RPMI7951 (cell line): ENCODE measurements around the gene NSUN6. TPM values are rescaled to one million over a fixed set of nuclear protein-coding genes. Genes with fewer than 3 reads are reported as not detected.

Source experiments
- DNase-seq: peaks from one replicate; pipeline ENCODE4 v3.0.0-alpha.2; 2012; ENCODE audit warnings: low read depth
- total RNA-seq: library from RNA; depleted of rRNA; stranded (reverse); fragments of >200 nt; shearing (Covaris generic); gene quantifications from 2 replicates; pipeline ENCODE4 v1.2.3, GENCODE V29; 2014; rRNA removed

Gene NSUN6, protein sequence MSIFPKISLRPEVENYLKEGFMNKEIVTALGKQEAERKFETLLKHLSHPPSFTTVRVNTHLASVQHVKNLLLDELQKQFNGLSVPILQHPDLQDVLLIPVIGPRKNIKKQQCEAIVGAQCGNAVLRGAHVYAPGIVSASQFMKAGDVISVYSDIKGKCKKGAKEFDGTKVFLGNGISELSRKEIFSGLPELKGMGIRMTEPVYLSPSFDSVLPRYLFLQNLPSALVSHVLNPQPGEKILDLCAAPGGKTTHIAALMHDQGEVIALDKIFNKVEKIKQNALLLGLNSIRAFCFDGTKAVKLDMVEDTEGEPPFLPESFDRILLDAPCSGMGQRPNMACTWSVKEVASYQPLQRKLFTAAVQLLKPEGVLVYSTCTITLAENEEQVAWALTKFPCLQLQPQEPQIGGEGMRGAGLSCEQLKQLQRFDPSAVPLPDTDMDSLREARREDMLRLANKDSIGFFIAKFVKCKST
- 9.6 and 10.0 TPM in 2 replicates for total RNA-seq

- DNase-seq: peak; percentile 89
These were observed at the start of gene NSUN6 for GRCh38 chr10:18651324-18652007. TSS of gene NSUN6 (minus strand) at chr10:18651587. CDS start at chr10:18651203, 384 bp downstream.

DNA sequence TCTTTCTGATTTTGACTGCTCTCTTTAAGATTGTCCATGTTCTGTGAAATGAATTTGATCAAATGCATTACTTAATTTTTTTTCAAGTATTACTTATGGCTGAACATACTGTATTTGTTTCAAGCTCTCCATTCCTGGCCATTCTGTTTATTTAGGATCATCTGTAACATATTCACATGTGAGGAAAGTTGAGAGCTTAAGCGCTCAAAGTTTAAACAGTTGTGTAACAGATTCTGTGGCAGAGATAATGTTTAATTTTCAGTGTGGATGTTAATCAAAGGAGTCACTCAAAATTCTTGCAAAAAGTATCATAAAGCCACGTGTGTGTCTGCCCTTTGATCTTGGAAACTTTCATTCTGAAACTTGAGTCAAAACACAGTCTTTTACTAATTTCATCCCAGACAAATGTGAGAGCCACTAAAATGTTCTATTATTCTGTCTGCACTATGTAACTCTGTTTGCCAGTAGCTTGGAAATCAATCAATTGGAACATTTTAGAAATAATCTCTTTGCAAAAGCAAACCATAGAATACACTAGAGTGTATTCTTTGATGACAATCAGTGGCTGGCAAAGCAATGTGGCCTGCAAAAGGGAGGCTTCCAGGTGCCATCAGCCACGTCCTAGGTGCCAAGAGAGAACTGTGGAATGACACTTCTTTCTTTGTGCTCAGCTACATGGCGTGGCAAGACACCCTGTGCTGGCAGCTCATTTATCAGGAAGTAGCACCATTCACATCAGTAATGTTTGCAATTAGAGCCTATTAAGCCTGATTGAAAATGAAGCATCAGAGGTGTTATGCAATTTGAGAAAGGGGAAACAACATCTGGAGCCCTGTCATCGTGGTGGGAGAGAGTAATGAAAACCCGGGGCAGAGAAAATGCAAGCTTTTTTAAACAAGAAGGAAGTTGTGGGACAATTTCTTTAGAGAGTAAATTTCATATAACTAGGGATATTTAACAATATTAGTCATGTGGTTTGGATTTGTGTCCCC, 48.8 kb upstream of the NSUN6 start:
- DNase-seq: no peak

DNA sequence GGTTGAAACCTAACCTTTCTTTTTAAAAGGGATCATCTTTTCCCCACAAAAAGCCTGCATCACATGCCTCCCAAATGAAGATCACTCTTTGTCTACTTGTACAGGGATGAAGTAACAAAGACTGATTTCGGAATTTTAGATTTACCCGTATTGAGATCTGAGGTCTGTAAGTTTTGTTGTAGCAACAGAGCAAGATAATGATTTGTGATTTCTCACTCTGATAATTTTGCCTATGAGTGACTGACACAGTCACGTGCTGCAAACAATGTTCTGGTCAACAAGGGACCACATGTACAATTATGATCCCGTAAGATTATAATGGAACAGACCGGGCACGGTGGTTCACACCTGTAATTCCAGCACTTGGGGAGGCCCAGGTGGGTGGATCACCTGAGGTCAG, 39.2 kb upstream of the NSUN6 start:
- DNase-seq: no peak

GRCh38 chr10:18689498-18689897, 38.1 kb upstream of the NSUN6 start:
- DNase-seq: peak; percentile 28

- no peak for DNase-seq
These were observed 36.3 kb upstream of the NSUN6 start for GRCh38 chr10:18687706-18688105.

DNA sequence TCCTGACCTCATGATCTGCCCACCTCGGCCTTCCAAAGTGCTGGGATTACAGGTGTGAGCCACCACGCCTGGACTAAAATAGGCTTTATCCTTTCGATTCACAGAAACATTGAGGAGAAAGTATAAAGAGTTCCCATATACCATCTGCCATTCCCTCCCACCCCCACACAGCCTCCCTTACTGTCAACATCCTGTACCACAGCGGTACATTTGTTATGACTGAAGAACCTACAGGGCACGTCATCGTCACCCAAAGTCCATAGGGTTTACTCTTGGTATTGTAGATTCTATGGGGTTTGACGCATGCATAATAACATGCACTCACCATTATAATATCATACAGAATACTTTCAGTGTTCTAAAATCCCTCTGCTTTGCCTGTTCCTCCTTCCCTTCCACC, 35.8 kb upstream of the NSUN6 start:
- DNase-seq: no peak

DNA sequence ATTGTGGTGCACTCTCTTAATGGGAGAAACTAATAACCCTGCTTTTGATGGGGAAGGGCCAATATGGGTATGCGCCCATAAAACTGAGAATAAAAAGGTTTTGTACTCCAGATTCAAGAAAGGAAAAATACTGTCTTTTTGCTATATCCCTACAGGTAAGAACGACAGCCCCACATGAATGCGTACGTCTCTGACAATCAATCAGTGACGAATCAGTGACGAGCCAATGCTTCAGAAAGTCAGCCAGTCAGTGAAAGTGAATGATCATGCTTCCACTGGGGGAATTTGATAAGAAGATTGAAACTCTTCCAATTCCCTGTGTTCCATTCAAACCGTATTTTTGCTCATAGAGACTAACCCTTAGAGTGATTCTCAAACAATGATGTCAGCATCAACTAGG, 34.2 kb upstream of the NSUN6 start:
- DNase-seq: no peak

- no peak for DNase-seq
These were observed 33.6 kb upstream of the NSUN6 start for GRCh38 chr10:18684953-18685352.

DNA sequence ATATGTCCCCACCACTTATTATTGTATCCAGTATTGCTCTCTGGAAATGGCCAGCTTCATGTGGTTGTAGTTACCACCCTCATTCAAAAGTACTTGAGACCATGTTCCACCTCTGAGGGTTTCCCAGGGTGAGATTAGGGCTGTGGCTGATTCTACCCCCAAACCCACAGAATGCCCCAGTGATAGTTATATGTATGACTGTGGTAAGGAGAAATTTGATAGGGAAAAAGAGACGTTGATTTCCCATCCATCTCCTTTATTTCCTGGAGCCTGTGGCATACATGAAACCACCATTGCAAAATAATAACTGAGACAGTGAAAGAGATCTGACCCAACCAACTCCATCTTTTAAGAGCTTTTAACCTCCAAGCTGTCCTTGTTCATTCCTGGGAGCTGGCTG, 33.0 kb upstream of the NSUN6 start:
- no peak for DNase-seq

DNA sequence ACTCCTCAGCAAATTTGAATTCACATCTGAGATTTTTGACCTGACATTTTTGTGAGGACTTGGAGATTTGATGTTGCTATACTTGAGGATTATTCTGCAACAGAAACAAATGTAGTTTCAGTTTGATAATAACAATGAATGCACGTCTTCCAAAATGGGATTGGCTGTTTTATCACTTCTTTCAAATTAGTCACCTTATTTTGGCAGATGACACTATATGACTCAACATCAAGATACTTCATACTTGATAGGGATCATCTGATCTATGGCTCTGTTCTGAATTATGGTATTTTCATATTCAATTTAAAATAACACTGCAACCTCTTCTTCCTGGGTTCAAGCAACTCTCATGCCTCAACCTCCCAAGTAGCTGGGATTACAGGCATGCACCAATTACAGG, 32.0 kb upstream of the NSUN6 start:
- DNase-seq: peak; percentile 51

DNA sequence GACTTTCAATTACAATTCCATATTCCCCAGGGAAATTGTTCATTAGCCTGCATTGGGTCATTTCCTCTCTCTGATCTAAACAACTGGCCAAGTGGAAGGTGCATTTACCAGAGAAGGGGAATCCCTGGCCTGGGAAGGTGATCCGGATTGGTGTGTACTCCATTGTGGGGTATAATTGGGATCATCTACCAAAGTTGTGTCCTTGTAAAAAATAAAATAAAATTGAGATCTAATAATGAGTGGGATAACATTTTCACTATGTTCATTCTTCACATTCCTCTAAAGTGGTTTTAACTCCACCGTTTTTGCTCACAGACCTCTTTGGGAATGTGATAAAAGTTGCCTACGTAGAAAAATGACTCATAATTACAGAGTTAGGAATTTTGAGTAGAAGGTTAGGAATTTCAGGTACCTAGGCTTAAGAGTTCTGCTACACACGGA, 30.6 kb upstream of the NSUN6 start:
- peak; percentile 18 for DNase-seq

- no peak for DNase-seq
These were observed 30.0 kb upstream of the NSUN6 start for GRCh38 chr10:18681366-18681765.

- no peak for DNase-seq
These were observed 29.4 kb upstream of the NSUN6 start for GRCh38 chr10:18680754-18681153.

DNA sequence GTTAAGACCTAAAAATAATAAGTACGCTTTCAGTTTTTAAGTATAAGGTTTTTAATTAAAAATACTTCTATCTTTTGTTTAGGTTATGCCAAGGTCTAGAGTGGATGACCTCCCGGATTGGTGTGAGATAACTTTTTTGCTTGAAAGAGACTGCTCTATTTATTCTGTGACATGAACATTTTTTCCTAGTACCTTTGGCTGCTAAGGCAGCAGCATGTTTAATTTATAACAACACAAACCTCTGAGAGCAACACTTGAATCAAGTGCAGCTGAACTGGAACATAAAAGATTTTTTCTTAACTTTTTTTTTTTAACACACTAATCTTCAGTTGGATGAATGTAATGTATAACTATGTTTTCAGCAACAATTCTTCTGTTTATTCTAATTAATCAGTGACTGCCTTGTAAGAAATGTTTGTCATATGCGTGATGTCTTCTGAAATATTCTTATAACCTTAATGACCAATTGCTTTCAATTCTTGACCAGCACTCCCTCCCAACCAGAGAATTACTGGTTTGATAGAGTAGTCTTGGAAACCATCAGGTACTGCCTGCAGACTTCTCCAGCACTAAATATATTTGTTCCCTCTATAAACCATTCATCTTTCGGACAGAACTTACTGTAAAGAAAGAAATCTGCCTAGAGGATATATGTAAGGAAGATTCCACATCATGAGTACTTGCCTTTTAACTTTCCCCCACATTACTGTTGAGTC, 23.9 kb upstream of the NSUN6 start:
- no peak for DNase-seq

- DNase-seq: no peak
These were observed 16.6 kb upstream of the NSUN6 start for GRCh38 chr10:18668026-18668425.

DNA sequence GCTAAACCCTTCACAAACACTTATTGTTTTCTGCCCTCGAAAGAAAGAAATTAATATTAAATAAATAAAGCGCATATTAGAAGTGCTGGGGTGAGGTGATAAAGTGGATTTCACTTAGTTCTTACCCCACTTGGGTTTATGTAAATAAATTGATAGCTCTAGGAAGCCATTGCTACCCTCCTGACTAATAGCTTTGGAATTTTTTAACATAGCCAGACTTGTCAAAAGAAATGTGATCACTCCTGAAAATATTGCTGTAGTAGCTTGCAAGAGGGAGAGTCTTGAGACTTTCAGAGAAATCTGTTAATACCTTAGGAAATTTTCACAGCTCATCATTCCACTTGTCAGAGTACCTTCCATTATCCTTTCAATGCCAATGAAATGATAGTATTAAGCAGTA, 15.4 kb upstream of the NSUN6 start:
- DNase-seq: peak; percentile 54

GRCh38 chr10:18665815-18666558, 14.6 kb upstream of the NSUN6 start:
- no peak for DNase-seq

- no peak for DNase-seq
These were observed 13.6 kb upstream of the NSUN6 start for GRCh38 chr10:18664841-18665478.

DNA sequence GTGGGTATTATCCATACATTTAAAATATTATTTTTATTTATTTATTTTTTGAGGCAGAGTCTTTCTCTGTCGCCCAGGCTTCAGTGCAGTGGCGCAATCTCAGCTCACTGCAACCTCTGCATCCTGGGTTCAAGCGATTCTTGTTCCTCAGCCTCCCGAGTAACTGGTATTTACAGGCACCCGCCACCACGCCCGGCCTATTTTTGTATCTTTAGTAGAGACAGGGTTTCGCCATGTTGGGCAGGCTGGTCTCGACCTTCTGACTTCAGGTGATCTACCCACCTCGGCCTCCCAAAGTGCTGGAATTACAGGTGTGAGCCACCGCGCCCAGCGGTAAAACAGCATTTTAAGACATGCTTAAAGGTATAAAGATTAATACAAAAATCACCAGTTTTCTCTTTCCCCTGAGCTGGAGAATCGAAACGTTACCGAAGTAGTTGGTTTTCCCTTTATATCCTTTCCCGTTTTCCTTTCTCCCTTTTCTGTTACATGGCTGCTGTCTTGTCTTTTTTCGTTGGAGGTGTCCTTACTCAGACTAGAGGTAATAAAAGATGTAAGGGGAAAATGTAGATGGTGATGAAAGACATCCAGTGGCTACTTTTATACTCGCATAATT, 9.5 kb upstream of the NSUN6 start:
- DNase-seq: no peak
